HCT116 (cell line): ENCODE results near the gene METTL21A. TPM values are rescaled to one million over a fixed set of nuclear protein-coding genes. Genes with fewer than 3 reads are reported as not detected.

Source experiments
- ATAC-seq: fragments of 200-7000 bp; cut with Tn5 transposase; 2 replicates; pipeline ENCODE4 v1.9.1; 2020; ENCODE audit warnings: mild to moderate bottlenecking, moderate library complexity
- BruUV-seq: library from RNA; stranded (reverse); fragments of 400-500 nt; replicated peaks from 2 replicates; lab custom pipeline; 2021; lab: Mats Ljungman, UMichigan
- CTCF ChIA-PET: fragments of 300-600 bp; sonication (Branson Sonifier 250); formaldehyde crosslinking; loops from one replicate; lab custom pipeline; 2021; ENCODE audit warnings: antibody characterized with exemption; lab: Charles Lee
- POLR2A ChIA-PET: fragments of 300-600, 350-600 bp; sonication (Branson Sonifier 250); formaldehyde crosslinking; loops from one replicate; lab custom pipeline; 2021; ENCODE audit warnings: antibody characterized with exemption; lab: Charles Lee
- RAD21 ChIA-PET, 2 experiments: fragments of 300-600 bp; sonication (Branson Sonifier 250); formaldehyde crosslinking; loops; one replicate each; lab custom pipeline; 2023; ENCODE audit warnings: low total read pairs in 2 of 2; ENCODE audit not compliant: uncharacterized antibody in 2 of 2, unreplicated experiment in 2 of 2, low non-redundant PET in 1 of 2; lab: Charles Lee
- DNase-seq: peaks from one replicate; pipeline ENCODE4 v3.0.0-alpha.2; 2010; ENCODE audit warnings: low read depth, low spot score
- H2AFZ ChIP-seq: fragments of 200-600 bp; shearing (Covaris generic), sonication (generic); 2 replicates; pipeline ENCODE4 v1.6.1; 2017; ENCODE audit warnings: low read depth, mixed run types, mixed read lengths, antibody characterized with exemption, low read length; ENCODE audit not compliant: poor library complexity, severe bottlenecking
- H3K27ac ChIP-seq: 2 replicates; pipeline ENCODE4 v1.5.1; 2012; ENCODE audit warnings: low read depth, low read length
- H3K27me3 ChIP-seq: fragments of 200-600 bp; sonication (generic); 2 replicates; pipeline ENCODE4 v1.6.1; 2016; ENCODE audit warnings: mixed run types, low read length, mixed read lengths; ENCODE audit not compliant: insufficient read depth
- H3K36me3 ChIP-seq, 2 experiments: fragments of 200-500 bp in 1 of 2; fragments of 200-600 bp in 1 of 2; sonication (Bioruptor generic) in 1 of 2; sonication (generic) in 1 of 2; 2 replicates each; pipeline versions ENCODE4 v1.5.1 to v1.6.1; 2014 to 2016; ENCODE audit warnings: low read length in 2 of 2, inconsistent platforms in 1 of 2, mixed read lengths in 1 of 2, mixed run types in 1 of 2; ENCODE audit not compliant: insufficient read depth in 2 of 2, control insufficient read depth in 1 of 2
- H3K4me1 ChIP-seq, 2 experiments: fragments of 200-600 bp in 1 of 2; sonication (generic) in 1 of 2; 2 replicates each; pipeline versions ENCODE4 v1.5.1 to v1.6.1; 2012 to 2017; ENCODE audit warnings: low read length in 2 of 2, inconsistent platforms in 1 of 2, mild to moderate bottlenecking in 1 of 2, mixed read lengths in 1 of 2, mixed run types in 1 of 2, moderate library complexity in 1 of 2; ENCODE audit not compliant: insufficient read depth in 2 of 2, control insufficient read depth in 1 of 2
- H3K4me2 ChIP-seq: fragments of 200-600 bp; sonication (generic); 2 replicates; pipeline ENCODE4 v1.6.1; 2017; ENCODE audit warnings: mixed run types, low read length, mixed read lengths
- H3K4me3 ChIP-seq, 2 experiments: fragments of 200-600 bp in 1 of 2; sonication (generic) in 1 of 2; replicated peaks in 1 of 2; 2 replicates each; pipeline ENCODE4 v1.5.1; 2011 to 2016; ENCODE audit warnings: low read length in 2 of 2, control low read depth in 1 of 2, low read depth in 1 of 2, mild to moderate bottlenecking in 1 of 2, mixed read lengths in 1 of 2, mixed run types in 1 of 2
- H3K79me2 ChIP-seq: fragments of 200-600 bp; sonication (generic); 2 replicates; pipeline ENCODE4 v1.6.1; 2017; ENCODE audit warnings: mild to moderate bottlenecking, mixed run types, low read length, moderate library complexity, mixed read lengths; ENCODE audit not compliant: insufficient read depth
- H3K9ac ChIP-seq: fragments of 200-600 bp; sonication (generic); 2 replicates; pipeline ENCODE4 v1.6.1; 2016; ENCODE audit warnings: low read length, mixed read lengths
- H3K9me2 ChIP-seq: fragments of 200-600 bp; sonication (generic), shearing (Covaris generic); 2 replicates; pipeline ENCODE4 v1.6.1; 2017; ENCODE audit warnings: mixed run types, mild to moderate bottlenecking, moderate library complexity; ENCODE audit not compliant: insufficient read depth
- H3K9me3 ChIP-seq, 2 experiments: fragments of 200-500 bp in 1 of 2; fragments of 200-600 bp in 1 of 2; sonication (Bioruptor generic) in 1 of 2; sonication (generic) in 1 of 2; 2 replicates each; pipeline ENCODE4 v1.6.1; 2014 to 2017; ENCODE audit warnings: low read length in 2 of 2, mixed read lengths in 2 of 2, inconsistent platforms in 1 of 2, low read depth in 1 of 2, mild to moderate bottlenecking in 1 of 2, mixed run types in 1 of 2, moderate library complexity in 1 of 2; ENCODE audit not compliant: control insufficient read depth in 1 of 2, insufficient read depth in 1 of 2
- H4K20me1 ChIP-seq: fragments of 200-600 bp; sonication (generic), shearing (Covaris generic); 2 replicates; pipeline ENCODE4 v1.6.1; 2017; ENCODE audit warnings: mixed run types, mild to moderate bottlenecking, moderate library complexity; ENCODE audit not compliant: insufficient read depth
- ATF3 ChIP-seq: IDR thresholded peaks from 2 replicates; pipeline ENCODE4 v1.6.1; 2012
- CEBPB ChIP-seq: IDR thresholded peaks from 2 replicates; pipeline ENCODE4 v1.6.1; 2012; ENCODE audit warnings: low read depth
- ELF1 ChIP-seq: IDR thresholded peaks from 2 replicates; pipeline ENCODE4 v1.6.1; 2012; ENCODE audit warnings: low read depth, borderline replicate concordance
- EZH2 ChIP-seq: fragments of 200-600 bp; sonication (generic); IDR thresholded peaks from 2 replicates; pipeline ENCODE4 v1.6.1; 2017; ENCODE audit warnings: antibody characterized with exemption, mixed run types
- FOSL1 ChIP-seq: IDR thresholded peaks from 2 replicates; pipeline ENCODE4 v1.6.1; 2012; ENCODE audit warnings: low read depth
- JUND ChIP-seq: IDR thresholded peaks from 2 replicates; pipeline ENCODE4 v1.6.1; 2012
- MAX ChIP-seq: IDR thresholded peaks from 2 replicates; pipeline ENCODE4 v1.6.1; 2012
- RAD21 ChIP-seq: IDR thresholded peaks from 2 replicates; pipeline ENCODE4 v1.6.1; 2012; ENCODE audit warnings: low read depth, mild to moderate bottlenecking
- SRF ChIP-seq: IDR thresholded peaks from 2 replicates; pipeline ENCODE4 v1.6.1; 2012; ENCODE audit warnings: low read depth
- YY1 ChIP-seq: IDR thresholded peaks from 2 replicates; pipeline ENCODE4 v1.6.1; 2011; ENCODE audit warnings: low read length, low read depth, moderate library complexity, mild to moderate bottlenecking; ENCODE audit not compliant: insufficient replicate concordance; ENCODE audit errors: extremely low read depth
- ZFX ChIP-seq: fragments of 450-650 bp; IDR thresholded peaks from 2 replicates; pipeline ENCODE4 v1.6.1; 2017
- intact Hi-C: fragments of 100-400 bp; cut with micrococcal nuclease; formaldehyde crosslinking; loops from 2 replicates; pipeline ENCODE4 v1.10.0; 2022
- total RNA-seq: library from RNA; stranded (reverse); gene quantifications from one replicate; pipeline ENCODE4 v1.2.1, GENCODE V29; 2021; ENCODE audit not compliant: unreplicated experiment

METTL21A gene
- total RNA-seq, 1 experiment from 2014 or later, result 25.7 TPM

DNA sequence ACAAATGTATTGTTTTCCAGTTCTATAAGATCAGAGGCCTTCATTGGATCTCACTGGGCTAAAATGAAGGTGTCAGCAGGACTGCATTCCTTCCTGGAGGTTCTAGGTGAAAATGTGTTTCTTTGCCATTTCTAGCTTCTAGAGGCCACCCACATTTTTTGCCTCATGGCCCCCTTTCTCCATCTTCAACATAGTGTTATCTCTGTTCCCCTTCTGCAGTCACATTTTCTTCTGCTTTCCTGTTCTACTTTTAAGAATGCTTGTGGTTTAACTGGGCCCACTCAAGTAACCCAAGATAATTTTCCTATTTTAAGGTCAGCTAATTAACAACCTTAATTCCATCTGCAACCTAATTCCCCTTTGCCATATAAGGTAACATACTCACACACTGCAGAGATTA, 36.1 kb downstream of the METTL21A start:
- no peak for TF ChIP-seq FOSL1
- no peak for TF ChIP-seq ELF1
- Histone ChIP-seq H3K9me3 (peaks cover 0 to 3% of the 10 kb centered on the region in 2 experiments; a peak in 1 of 4 replicates), H3K79me2 (no peaks in the 10 kb centered on the region), H2AFZ (no peak overlapping the region), H3K27ac (no peak overlapping the region), H3K36me3 (peaks cover 3 to 22% of the 10 kb centered on the region in 2 experiments; a peak in 3 of 4 replicates), H3K9ac (no peak overlapping the region), H4K20me1 (no peaks in the 10 kb centered on the region), H3K9me2 (no peaks in the 10 kb centered on the region), H3K4me2 (no peak overlapping the region), H3K27me3 (no peaks in the 10 kb centered on the region), H3K4me3 (no peak overlapping the region), H3K4me1 (no peaks in the 10 kb centered on the region)
- ChIA-PET RAD21 (no interaction called here), CTCF (no interaction called here), POLR2A (no interaction called here)
- intact Hi-C loops, result no loop called here
- ATAC-seq, result no peak
- no peak for DNase-seq
- BruUV-seq, result no TSS peak

DNA sequence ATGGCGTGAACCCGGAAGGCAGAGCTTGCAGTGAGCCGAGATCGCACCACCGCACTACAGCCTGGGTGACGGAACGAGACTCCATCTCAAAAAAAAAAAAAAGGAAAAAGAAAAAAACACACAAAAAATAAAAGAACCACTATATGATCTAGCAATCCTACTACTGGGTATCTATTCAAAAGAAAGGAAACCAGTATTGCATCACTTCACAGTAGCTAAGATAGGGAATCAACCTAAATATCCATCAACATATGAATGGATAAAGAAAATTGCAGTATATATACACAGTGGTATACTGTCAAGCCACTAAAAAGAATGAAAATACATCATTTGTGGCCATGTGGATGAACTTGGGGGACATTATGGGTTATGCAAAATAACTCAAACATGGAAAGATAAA, 37.9 kb downstream of the METTL21A start:
- TF ChIP-seq RAD21 (no peak), JUND (no peak), CEBPB (no peak), ZFX (no peak), MAX (no peak), YY1 (no peak), ATF3 (no peak), EZH2 (no peak), SRF (no peak)
- TF ChIP-seq, all 23 proteins: peak for 0
- no peak overlapping the region for H3K9ac ChIP-seq
- no peaks in the 10 kb centered on the region for H4K20me1 ChIP-seq
- CTCF ChIA-PET, result no interaction called here
- H3K36me3 ChIP-seq, result peaks cover 3 to 20% of the 10 kb centered on the region in 2 experiments; a peak in 3 of 4 replicates
- RAD21 ChIA-PET, result no interaction called here
- intact Hi-C loops, result no loop called here
- POLR2A ChIA-PET, result no interaction called here
- ATAC-seq, result no peak
- H3K79me2 ChIP-seq, result no peaks in the 10 kb centered on the region
- no peak overlapping the region for H3K4me2 ChIP-seq
- BruUV-seq, result no TSS peak
- no peak overlapping the region for H3K4me3 ChIP-seq
- no peak overlapping the region for H2AFZ ChIP-seq
- peaks cover 0 to 3% of the 10 kb centered on the region in 2 experiments; a peak in 1 of 4 replicates for H3K9me3 ChIP-seq
- no peak overlapping the region for H3K27ac ChIP-seq
- DNase-seq, result no peak
- no peaks in the 10 kb centered on the region for H3K4me1 ChIP-seq
- no peaks in the 10 kb centered on the region for H3K27me3 ChIP-seq
- H3K9me2 ChIP-seq, result no peaks in the 10 kb centered on the region
